ENCODE data around the gene HTR7. TPM values are rescaled to one million over a fixed set of nuclear protein-coding genes. Genes with fewer than 3 reads are reported as not detected.

HTR7 gene
- polyA plus RNA-seq, 2 of the 4 experiments (the other 2 are of a cell fraction) = 0.04 to 0.05 TPM

DNA sequence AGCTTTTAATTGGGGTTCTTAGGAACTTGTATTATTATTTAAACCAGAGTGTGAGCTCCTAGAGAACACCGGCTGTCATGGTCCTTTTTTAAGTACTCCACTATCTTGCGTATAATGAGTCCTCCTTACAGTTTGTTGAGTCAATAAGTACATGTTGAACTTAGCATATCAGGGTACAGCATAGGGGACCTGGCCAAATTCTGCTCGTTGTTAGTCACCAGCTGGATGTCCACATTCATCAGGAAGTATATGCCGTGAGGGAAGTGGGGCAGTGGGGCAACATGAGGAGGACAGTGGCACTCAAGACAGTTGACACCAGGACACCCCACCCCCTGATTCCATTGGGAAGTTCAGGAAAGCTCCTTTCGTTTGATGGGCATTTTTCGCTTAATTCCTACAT, 30.5 kb upstream of the HTR7 start:
- Histone ChIP-seq H3K9me3 (no peaks in the 10 kb centered on the region), H3K4me3 (no peak overlapping the region), H3K4me2 (no peak overlapping the region), H3K27ac (no peak overlapping the region), H3K4me1 (0 out of 3 replicates have a peak, but pooled peaks cover 4% of the 10 kb centered on the region)
- WGBS (ENCODE audit: missing lambda C conversion rate) = 97% methylated on average over 6 of the region's 6 CpGs
- no peak for DNase-seq (ENCODE audit: low read depth in 1 of 2, low spot score in 1 of 2)
- TF ChIP-seq HEYL (CRISPR knock-in tag; IDR thresholded peaks at IDR 0.05) (no peak), EHMT2 (IDR thresholded peaks at IDR 0.05; ENCODE audit: low read depth) (no peak), MYC (IDR thresholded peaks at IDR 0.05; ENCODE audit: borderline replicate concordance, low read length) (no peak), CEBPB (IDR thresholded peaks at IDR 0.05) (no peak), HOXA7 (CRISPR knock-in tag; IDR thresholded peaks at IDR 0.05) (no peak), KDM1A (IDR thresholded peaks at IDR 0.05; ENCODE audit: low read depth) (no peak)
- ATAC-seq = no peak
- ChIA-PET POLR2A (no interaction called here), CTCF (interaction anchor here (1.0 to 1.6 kb wide), 2 partner anchors 9 to 747 kb away, joined by 3 to 4 read pairs; no protein-coding TSS in a partner anchor)
- no peak for FAIRE-seq

DNA sequence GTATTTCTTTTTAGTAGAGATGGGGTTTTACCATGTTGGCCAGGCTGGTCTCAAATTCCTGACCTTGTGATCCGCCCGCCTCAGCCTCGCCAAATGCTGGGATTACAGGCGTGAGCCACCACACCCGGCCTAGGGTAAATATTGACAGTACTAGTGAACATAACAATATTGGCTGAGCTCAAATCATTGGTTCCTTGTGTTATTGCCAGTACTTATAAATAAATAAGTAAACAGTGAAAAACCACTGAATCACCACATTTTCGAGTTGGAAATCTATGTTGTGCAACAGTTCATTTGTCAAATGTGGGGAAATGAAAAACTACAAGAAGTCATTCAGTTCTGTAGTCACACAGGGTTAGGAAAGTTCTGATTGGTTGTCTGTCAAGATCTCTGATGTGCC, 29.7 kb upstream of the HTR7 start:
- Histone ChIP-seq H3K4me3 (no peak overlapping the region), H3K27ac (no peak overlapping the region), H3K4me1 (0 out of 3 replicates have a peak, but pooled peaks cover 4% of the 10 kb centered on the region), H3K4me2 (no peak overlapping the region), H3K9me3 (no peaks in the 10 kb centered on the region)
- ATAC-seq (no peak), FAIRE-seq (no peak), DNase-seq (ENCODE audit: low read depth in 1 of 2, low spot score in 1 of 2) (peak in 1 of 2 experiments; percentile 24)
- ChIA-PET POLR2A (no interaction called here), CTCF (interaction anchor here (1.3 to 1.6 kb wide), 2 partner anchors 8 to 21 kb away, joined by 3 to 4 read pairs; no protein-coding TSS in a partner anchor)
- TF ChIP-seq, protein P1, sequence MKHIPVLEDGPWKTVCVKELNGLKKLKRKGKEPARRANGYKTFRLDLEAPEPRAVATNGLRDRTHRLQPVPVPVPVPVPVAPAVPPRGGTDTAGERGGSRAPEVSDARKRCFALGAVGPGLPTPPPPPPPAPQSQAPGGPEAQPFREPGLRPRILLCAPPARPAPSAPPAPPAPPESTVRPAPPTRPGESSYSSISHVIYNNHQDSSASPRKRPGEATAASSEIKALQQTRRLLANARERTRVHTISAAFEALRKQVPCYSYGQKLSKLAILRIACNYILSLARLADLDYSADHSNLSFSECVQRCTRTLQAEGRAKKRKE (CRISPR knock-in tag; IDR thresholded peaks at IDR 0.05; ENCODE audit: low read depth) = no peak
- TF ChIP-seq POLR2AphosphoS2 (conservative IDR thresholded peaks at IDR 0.05; ENCODE audit: low read length) (no peak), CBX2 (IDR thresholded peaks at IDR 0.05; ENCODE audit: borderline replicate concordance, low read depth) (no peak), EHF (CRISPR knock-in tag; IDR thresholded peaks at IDR 0.05) (no peak), ESRRA (IDR thresholded peaks at IDR 0.05; ENCODE audit: borderline replicate concordance, low read length) (no peak), ZSCAN20 (CRISPR knock-in tag; IDR thresholded peaks at IDR 0.05) (no peak)
- TF ChIP-seq, protein P2, sequence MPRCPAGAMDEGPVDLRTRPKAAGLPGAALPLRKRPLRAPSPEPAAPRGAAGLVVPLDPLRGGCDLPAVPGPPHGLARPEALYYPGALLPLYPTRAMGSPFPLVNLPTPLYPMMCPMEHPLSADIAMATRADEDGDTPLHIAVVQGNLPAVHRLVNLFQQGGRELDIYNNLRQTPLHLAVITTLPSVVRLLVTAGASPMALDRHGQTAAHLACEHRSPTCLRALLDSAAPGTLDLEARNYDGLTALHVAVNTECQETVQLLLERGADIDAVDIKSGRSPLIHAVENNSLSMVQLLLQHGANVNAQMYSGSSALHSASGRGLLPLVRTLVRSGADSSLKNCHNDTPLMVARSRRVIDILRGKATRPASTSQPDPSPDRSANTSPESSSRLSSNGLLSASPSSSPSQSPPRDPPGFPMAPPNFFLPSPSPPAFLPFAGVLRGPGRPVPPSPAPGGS (IDR thresholded peaks at IDR 0.05) = no peak
- WGBS (ENCODE audit: missing lambda C conversion rate) = 53% methylated on average over 6 of the region's 6 CpGs

DNA sequence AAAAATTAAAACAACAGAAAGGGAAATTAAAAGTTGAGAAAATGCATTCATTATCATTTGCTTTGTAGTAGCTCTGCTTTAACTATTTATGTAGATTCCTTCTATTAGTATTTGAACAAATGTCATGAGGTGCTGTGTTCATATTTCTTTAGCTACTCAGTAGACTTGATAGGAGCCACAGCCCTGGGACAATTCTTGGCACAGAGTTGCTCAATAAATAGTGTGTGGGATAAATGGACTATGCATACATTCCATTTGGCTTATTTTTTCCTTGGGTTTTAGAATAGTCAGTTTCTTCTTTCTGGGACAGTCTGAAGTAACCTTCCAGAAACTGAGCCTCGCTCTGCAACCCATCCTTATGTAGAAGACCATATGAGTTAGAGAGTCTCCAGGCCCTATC, 27.3 kb upstream of the HTR7 start:
- Histone ChIP-seq H3K27ac (no peak overlapping the region), H3K4me3 (no peak overlapping the region), H3K4me2 (no peak overlapping the region), H3K4me1 (0 out of 3 replicates have a peak, but pooled peaks cover 4% of the 10 kb centered on the region), H3K9me3 (no peaks in the 10 kb centered on the region)
- ChIA-PET CTCF (interaction anchor here (1.8 to 1.9 kb wide), 2 partner anchors 26 to 121 kb away, joined by 6 read pairs; no protein-coding TSS in a partner anchor), POLR2A (no interaction called here)
- TF ChIP-seq POLR2AphosphoS2 (conservative IDR thresholded peaks at IDR 0.05; ENCODE audit: low read length) (no peak), HES2 (IDR thresholded peaks at IDR 0.05) (no peak), RFX5 (IDR thresholded peaks at IDR 0.05) (no peak), SREBF2 (IDR thresholded peaks at IDR 0.05) (no peak), CHD2 (IDR thresholded peaks at IDR 0.05; ENCODE audit: low read length, partially characterized antibody) (no peak), SMC3 (IDR thresholded peaks at IDR 0.05) (no peak), MYC (IDR thresholded peaks at IDR 0.05; ENCODE audit: borderline replicate concordance, low read length) (no peak), HOXA7 (CRISPR knock-in tag; IDR thresholded peaks at IDR 0.05) (no peak), HMGXB4 (CRISPR knock-in tag; IDR thresholded peaks at IDR 0.05; ENCODE audit: borderline replicate concordance) (no peak), ESRRA (IDR thresholded peaks at IDR 0.05; ENCODE audit: borderline replicate concordance, low read length) (no peak), ZSCAN20 (CRISPR knock-in tag; IDR thresholded peaks at IDR 0.05) (no peak), MAZ (IDR thresholded peaks at IDR 0.05; ENCODE audit: borderline replicate concordance, low read depth, low read length) (no peak)
- TF ChIP-seq, protein P3, sequence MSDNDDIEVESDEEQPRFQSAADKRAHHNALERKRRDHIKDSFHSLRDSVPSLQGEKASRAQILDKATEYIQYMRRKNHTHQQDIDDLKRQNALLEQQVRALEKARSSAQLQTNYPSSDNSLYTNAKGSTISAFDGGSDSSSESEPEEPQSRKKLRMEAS (IDR thresholded peaks at IDR 0.05) = no peak
- DNase-seq (ENCODE audit: low read depth in 1 of 2, low spot score in 1 of 2) (no peak), ATAC-seq (no peak), FAIRE-seq (no peak)
- WGBS (ENCODE audit: missing lambda C conversion rate) = 88% methylated on average over 1 of the region's 1 CpG

Data from A549 (cell line).